GM18520 (cell line): Measurements from ENCODE around the gene GRIN2A.

Source experiments
- ATAC-seq: cut with Tn5 transposase; IDR thresholded peaks from one replicate; pipeline ENCODE4 v1.9.1; 2021; ENCODE audit not compliant: unreplicated experiment

The GRIN2A gene

DNA sequence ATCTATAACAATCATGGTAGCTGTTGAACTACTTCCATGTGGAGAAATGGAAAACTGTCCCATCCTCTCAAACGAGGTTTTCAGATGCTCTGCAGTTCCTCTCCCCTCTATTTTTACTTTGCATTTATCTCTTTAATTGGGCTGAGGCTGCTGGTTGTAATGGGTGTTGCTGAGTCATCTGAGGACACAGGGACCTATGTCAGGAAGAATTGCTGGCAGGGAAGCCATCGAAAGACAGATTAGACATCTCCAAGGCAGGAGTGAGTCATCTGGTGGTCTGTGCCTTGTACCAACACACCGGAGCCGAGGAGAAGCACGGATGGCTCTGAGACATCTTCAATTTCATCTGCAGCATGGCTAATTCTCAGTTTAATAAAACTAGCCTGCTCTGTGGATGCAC lies 394.5 kb downstream of the GRIN2A start:
- ATAC-seq: no peak

DNA sequence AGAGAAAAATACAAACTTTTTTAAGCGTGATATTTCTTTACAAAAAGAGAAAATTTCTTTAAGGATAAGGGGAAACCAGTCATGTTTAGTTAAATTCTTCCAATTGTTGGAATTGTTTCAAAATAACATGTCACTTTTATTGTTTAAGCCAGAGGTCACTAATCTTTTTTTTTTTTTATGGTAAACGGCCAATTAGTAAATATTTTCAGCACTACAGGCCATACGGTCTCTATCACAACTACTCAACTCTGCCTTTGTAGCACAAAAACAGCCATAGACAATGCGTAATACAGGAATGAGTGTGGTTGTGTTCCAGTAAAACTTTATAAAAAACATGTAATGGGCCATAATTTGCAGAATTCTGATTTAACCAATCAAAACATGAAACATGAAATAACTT lies 401.4 kb downstream of the GRIN2A start:
- no peak for ATAC-seq

DNA sequence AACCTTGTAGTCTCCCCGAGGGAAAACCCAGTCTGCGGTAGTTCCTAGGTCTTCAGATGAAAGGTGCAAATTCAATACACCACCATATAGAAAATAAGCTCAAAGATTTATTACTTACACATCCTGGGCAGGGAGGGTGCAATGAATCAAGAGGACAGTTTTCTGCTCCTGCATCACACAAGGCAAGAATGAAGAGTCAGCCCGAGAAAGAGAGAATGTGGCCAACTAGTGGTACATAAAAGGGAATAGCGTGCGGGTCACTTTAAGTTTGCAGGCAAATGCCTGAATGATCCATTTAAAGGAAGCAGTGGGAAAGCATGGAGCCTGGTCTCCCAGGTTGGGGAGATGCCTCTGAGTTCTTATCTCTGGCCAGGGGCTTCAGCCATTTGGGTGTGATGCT lies 403.4 kb downstream of the GRIN2A start:
- ATAC-seq: no peak

DNA sequence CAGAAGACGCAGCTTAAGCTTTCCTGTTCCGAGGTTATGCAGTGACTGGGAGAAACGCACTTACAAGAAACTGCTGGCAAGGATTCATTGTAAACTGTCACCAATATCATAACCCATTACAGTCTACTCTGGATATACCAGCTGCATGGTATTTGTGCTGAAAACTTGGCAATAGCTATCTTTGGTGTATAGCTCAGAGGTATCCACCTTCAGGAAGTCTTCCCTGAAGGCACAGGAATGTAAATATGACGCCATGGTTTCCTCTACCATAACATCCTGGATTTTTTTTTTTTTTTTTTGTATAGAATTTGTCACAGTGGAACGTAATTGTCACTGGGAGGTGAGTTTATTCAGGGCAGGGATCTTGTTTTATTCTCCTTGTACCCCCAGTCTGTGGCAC lies 406.2 kb downstream of the GRIN2A start:
- no peak for ATAC-seq

DNA sequence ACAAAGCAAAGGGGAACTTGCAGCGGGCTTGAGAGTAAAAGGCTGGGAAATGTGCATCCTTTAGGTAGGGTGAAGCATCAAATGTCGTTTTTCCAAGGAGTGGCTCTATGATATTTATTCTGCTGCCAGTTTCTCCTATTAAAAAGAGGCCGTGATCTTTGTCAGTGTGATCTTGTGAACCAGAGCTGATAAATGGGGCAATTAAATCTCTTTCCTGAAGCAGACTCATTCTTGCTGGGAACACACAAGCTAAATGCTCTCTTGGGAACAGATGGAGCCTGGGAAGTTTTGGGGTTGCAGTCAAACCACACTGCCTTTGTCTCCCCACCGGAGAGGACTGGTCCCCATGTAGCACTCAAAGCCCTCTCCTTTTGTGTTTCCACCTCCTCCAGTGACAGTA lies 408.9 kb downstream of the GRIN2A start:
- no peak for ATAC-seq

DNA sequence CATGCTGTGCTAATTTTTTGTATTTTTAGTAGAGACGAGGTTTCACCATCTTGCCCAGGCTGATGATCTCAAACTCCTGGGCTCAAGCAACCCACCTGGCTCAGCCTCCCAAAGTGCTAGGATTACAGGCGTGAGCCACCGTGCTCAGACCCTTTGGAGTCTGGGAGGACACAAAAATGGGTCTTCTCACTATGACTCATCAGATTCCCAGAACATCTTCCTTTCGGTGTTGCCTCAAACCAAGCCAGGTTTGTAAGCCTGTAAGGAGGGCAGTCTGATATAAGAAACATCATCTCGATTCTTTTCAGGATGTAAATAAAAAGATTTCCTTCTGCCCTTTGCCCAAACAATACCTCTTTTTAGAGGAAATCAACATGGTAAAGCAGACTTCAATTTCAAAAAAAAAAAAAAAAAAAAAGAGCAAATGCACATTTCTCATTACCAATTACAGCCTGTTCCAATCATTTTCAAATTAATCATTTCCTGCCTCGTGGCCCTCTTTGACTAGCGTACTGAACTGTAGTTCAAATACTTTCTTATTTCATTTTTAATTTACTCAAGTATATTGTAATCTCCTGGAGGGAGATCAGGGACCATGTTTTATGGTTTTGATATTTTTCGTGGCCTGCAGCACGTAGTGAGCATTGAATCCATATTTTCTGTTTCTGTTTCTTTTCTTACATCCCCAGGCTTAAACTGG lies 409.6 kb downstream of the GRIN2A start:
- no peak for ATAC-seq

DNA sequence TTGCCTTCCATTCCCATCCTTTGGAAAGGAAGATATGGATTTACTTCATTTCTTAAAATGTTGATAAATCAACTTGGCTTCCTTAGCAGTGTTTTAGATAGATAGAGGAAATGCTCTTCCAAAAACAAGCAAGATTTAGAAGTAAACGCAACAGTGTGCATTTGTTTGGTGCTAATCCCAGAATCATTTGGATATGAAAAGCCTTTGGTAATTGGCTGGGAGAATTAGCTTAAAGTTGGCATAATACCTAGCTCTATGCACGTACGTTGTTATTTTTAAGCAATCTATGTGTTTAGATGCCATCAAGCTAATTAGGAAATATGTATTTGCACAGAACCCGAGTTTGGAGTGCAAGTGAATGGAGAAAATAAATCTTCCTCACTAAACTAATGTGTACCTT lies 415.3 kb downstream of the GRIN2A start:
- ATAC-seq: no peak

DNA sequence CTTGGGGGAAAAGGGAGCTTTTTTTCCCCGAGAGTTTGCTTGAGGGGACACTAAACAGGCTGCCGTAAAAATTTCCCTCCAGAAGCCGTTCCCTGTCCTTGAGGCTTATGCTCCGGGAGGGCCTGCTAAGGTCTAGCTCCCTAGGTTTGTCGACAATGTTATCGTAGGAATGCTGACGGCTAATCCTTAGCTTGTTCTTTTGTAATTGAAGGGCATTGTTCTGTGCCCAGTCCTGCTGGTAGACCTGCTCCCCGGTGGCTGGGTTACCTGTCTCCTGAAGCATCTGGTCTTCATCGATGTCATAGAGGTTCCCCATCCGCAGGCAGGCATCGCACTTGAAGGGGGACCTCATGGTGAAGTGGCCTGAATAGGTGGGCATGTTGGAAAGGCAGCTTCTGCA lies 418.7 kb downstream of the GRIN2A start:
- no peak for ATAC-seq

DNA sequence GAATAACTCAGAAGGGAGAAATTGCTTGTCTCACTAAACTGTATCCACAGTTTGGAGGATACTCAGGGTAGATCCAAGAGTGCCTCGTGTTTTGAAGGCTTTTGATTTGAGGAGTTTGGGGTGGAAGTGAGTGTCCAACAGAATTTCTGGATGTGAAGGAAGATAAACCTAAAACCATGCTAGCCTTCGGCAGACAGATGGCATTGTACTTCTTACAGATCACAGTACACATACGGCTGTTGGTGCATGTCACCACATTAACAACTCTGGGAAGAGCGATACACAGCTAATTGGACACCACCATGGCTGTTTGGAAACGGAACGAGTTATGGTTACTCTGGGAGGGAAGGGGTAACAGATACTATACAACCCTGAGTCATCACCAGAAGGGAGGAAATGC lies 420.4 kb downstream of the GRIN2A start:
- no peak for ATAC-seq

DNA sequence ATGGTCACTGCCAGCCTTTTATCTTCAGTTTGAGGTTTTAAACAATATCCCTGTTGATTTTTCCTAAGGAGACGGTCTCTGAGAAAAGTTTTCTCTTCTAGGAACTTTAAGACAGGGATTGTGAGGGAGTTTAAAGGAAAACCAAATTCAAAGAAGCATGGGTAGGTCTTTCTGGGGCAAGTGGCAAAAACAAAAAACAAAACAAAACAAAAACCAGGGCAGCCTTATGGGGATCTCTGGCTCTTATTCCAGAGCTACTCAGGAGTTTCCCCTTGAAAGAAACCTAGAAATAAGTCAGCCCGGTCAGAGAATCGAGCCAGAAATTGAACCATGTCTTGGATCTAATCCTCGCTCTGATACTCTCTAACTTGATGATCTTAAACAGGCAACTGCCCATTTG lies 424.5 kb downstream of the GRIN2A start:
- ATAC-seq: no peak

DNA sequence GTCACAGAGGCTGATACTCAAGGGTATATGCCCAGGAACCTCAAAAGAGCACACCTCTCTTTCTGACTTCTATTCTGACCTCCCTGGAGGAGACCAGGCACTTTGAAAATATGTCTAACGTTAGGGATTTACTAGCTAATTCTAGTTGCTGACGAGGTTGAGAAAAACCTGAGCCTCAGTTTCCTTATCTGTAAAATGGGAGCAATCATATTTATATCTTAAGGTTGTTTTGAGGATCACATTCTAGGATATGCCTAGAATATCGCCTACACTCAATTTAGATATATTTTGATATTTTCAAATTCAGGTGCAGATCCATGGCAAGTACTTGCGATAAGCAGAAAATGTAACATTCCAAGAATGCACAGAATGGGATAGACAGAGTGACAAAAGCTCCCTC lies 425.8 kb downstream of the GRIN2A start:
- ATAC-seq: no peak

DNA sequence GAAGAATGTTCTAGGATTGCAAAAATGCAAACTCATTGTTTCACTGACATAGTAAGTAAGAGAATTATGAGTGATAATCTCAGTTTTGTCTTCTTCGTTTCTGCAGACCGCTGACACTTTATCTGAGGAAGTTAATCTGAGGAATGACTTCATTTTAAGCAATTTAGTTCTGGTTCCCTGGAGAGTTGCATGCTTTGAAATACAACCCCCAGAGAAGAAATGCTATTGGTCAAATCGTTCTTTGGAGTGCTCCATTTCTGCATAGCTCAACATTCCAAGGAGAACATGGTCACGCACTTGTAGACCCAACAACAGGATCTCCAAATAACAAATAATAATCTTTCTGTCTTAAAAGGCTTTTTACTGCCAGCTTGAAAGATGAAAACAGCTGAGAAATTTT lies 427.1 kb downstream of the GRIN2A start:
- ATAC-seq: no peak

DNA sequence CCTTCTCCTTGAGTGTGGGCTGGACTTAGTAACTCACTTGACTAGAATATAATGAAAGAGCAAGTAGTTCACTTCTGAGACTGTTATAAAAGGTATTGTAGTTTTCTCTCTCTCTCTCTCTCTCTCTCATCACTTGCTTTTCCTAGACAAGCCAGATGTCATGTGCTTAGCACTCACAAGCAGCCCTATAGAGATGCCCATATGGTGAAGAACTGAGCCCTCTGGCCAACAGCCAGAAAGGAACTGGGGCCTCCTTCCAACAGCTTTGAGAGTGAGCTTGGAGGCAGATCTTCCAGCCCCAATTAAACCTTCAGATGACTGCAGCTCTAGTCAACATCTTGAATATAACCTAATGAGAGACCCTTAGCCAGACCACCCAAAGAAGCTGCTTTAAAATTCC lies 440.5 kb downstream of the GRIN2A start:
- no peak for ATAC-seq

DNA sequence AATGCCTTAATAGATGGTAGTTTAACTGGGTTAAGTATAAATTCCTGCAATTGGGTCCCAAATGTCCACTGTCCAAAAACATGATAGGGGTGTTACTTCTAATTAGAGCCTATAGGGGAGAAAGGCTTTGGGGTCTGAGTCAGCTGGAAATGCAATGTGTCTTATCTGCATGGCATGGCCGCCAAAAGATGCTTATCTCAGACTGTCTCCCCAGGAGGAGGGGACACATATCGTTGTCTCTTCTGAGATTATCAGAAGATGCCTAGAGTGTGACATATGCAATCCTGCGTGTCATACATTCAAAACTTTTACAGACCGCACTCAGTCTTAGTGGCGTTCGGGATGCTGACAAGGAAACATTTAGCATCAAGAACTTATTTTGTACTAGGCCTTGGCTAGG lies 442.9 kb downstream of the GRIN2A start:
- ATAC-seq: no peak

DNA sequence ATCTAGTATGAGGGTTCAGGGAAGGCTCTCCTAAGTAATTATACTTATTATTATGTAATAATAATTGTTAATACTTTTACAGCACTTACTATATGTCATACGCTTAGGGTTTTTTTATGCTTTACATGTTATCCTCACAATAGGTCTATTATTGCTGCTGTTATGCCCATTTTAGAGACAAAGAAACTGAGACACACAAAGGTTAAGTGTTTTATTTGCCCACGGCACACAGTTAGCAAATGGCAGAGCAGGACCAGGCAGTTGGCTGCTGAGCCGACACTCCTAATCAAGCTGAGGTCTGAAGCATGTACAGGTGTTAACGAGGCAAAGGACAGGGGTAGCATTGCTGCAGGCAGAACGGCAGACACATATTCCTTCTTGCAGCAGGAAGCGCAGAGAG lies 443.5 kb downstream of the GRIN2A start:
- no peak for ATAC-seq

DNA sequence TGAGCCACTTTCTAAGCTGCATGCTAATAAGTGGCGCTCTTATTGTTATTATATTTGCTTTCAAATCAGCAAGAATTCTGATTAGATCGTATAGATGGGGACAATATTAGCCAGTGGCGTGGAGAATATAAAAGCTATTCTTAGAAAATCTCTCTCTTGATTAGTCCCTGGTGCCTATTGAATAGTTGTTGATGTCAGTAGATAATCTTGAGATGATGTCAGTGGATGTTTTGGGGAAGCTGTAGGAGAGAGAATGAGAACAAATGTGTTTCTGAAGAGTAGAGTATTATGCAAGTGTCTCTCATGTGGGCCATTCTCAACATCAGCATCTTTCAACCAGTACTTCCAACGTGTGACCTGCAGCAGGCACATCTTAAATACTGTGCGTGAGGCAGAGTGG lies 445.7 kb downstream of the GRIN2A start:
- no peak for ATAC-seq

DNA sequence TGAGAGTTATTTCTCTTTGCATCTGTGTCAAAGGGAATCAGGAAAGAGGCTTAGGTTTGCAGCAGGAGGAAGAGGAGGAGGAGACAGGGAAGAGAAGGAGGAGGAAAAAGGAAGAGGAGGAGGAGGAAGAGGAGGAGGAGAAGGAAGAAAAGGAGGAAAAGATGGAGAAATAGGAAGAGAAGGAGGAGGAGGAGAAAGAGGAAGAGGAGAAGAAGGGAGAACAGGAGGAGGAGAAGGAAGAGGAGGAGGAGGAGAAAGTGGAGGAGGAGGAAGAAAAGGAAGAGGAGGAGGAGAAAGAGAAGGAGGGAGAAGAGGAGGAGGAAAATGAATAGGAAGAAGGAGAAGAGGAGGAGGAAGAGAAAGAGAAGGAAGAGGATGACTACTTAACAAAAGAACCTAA lies 459.1 kb downstream of the GRIN2A start:
- no peak for ATAC-seq

DNA sequence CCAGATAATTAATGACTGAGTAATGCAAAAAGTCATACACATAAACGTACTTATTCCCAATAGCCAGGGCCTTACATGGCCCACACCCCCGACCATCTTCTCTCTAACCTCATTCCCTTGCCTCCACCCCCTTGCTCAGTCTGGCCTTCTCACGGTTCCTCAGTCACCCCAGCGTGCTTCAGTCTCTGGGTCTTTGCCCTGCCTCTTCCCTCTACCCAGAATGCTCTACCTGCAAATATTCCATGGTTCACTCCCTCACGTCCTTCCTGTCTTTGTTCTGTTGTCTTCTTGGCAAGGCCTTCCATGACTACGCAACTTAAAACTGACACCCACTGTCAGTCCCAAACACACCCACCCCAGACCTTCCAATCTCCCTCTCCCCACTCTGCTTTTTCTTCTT lies 468.3 kb downstream of the GRIN2A start:
- ATAC-seq: no peak

DNA sequence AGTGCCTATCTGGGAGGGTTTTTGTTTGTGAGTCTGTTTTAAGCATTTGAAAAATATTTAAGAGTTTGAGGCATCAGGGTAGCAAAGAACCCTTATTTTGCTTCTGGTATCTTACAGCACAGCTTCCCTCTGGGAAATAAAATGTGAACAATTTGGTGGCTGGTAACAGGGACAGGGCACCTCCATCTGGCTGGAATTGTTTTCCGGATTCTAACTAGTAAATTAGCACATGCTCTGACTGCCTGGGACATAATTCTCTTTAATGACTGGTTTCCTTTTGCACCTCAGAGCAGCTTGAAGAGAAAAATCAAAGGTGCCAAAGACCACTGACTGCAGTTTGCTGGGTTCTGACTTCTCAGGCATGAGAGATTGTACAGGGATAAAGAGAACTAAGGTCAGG lies 469.1 kb downstream of the GRIN2A start:
- no peak for ATAC-seq

DNA sequence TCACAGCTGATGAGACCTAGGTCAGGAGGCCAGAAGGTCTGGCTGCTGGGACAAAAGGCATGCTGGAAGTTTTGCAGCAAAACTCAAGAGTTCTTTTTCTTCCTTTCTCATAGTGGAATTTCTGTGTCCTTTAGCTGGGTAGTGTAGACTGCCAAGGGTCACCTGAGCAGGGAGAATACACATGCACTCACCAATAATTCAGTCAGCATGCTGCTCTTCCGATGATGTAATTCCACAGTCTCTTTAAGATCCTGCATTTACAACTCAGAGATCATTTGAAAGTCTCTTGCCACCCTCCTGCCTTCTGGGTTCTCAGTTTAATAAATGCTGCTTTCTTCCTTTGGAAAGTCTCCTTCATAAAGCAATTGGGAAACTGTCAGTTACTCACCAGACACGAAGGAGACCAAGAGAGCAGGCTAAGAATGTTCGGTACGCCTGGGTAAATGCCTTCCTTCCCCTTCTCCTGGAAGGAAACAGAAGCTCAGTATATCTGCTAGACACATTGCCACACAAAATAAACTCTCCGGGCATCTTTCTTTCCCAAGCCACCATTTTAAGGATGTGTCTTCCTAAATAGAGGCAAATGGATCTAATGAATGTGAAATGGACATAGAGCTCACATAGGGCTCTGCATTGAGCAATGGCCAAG lies 473.1 kb downstream of the GRIN2A start:
- ATAC-seq: no peak

DNA sequence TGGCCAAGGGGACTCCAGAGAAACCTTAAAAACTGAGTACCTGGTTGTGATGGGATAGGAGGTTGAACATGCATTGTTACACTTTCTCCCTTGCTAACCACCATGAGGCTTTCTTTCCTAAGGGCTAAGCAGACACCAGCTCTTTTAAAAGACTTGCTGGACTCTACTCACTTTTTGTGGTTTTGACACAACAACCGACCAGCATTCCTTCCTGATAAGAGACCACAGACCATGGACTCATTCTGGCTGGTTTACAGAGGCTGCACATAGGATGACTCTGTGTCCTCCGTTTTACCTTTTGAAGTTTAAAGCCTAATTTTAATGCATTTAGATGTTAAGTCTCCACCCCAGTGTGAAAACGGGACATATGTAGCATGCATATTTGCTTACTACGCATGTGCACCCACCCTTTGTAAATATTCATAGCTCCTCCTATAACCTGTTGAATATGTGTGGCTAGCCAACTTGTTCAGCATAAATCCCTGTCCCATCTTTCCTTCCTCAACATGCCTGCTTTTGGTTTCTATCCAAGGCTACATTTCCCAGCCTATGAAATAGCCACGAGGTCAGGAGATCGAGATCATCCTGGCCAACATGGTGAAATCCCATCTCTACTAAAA lies 475.9 kb downstream of the GRIN2A start:
- ATAC-seq: no peak

DNA sequence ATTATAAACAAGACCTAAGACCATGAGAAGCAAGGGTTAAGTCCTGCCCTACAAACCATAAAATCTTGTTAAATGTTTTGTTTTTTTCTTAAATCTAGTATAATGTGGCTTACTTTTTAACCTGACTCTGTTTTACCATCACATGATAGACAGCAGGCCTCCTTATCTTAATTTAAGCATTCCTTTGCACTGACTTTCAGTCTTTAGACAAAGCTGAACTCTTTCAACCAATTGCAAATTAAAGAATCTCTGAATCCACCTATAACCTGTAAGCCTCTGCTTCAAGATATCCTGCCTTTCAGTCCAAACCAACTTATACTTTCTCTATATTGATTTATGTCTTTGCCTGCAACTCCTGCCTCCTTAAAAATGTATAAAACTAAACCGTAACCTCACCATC lies 478.5 kb downstream of the GRIN2A start:
- ATAC-seq: no peak
